DOHH2 (cell line): ENCODE data around the gene SLC25A6.

Experiments used
- H3F3A ChIP-seq: fragments of 200-600 bp; sonication (generic), shearing (Covaris generic); 2 replicates; pipeline ENCODE4 v1.6.0; 2016; ENCODE audit warnings: antibody characterized with exemption, mild to moderate bottlenecking; ENCODE audit not compliant: control insufficient read depth, insufficient read depth
- H3K27ac ChIP-seq: fragments of 200-600 bp; sonication (generic); 2 replicates; pipeline ENCODE4 v1.5.1; 2014; ENCODE audit warnings: low read depth, mild to moderate bottlenecking, low read length, moderate library complexity
- H3K27me3 ChIP-seq: fragments of 200-600 bp; sonication (generic); 2 replicates; pipeline ENCODE4 v1.6.1; 2014; ENCODE audit warnings: mild to moderate bottlenecking, low read length, mixed read lengths; ENCODE audit not compliant: control insufficient read depth
- H3K36me3 ChIP-seq: fragments of 200-600 bp; sonication (generic); 2 replicates; pipeline ENCODE4 v1.6.1; 2014; ENCODE audit warnings: mild to moderate bottlenecking, low read length, moderate library complexity, mixed read lengths; ENCODE audit not compliant: control insufficient read depth
- H3K4me1 ChIP-seq: fragments of 200-600 bp; sonication (generic); 2 replicates; pipeline ENCODE4 v1.6.1; 2014; ENCODE audit warnings: mild to moderate bottlenecking, low read length, mixed read lengths; ENCODE audit not compliant: control insufficient read depth
- H3K4me2 ChIP-seq: fragments of 200-600 bp; sonication (generic); 2 replicates; pipeline ENCODE4 v1.6.0; 2014; ENCODE audit warnings: mild to moderate bottlenecking, low read length, moderate library complexity
- H3K4me3 ChIP-seq: fragments of 200-600 bp; sonication (generic); 2 replicates; pipeline ENCODE4 v1.5.1; 2014; ENCODE audit warnings: mild to moderate bottlenecking, low read length, mixed read lengths
- H3K79me2 ChIP-seq: fragments of 200-600 bp; sonication (generic); 2 replicates; pipeline ENCODE4 v1.6.1; 2014; ENCODE audit warnings: mild to moderate bottlenecking, low read length, mixed read lengths; ENCODE audit not compliant: control insufficient read depth
- H3K9me2 ChIP-seq: fragments of 200-600 bp; sonication (generic); replicated peaks from 2 replicates; pipeline ENCODE4 v1.6.1; 2014; ENCODE audit warnings: mild to moderate bottlenecking, low read length, mixed read lengths; ENCODE audit not compliant: control insufficient read depth
- H3K9me3 ChIP-seq: fragments of 200-600 bp; sonication (generic); 2 replicates; pipeline ENCODE4 v1.6.1; 2014; ENCODE audit warnings: antibody characterized with exemption, low read length, mixed read lengths; ENCODE audit not compliant: control insufficient read depth, insufficient read depth
- H4K20me1 ChIP-seq: fragments of 200-600 bp; sonication (generic); 2 replicates; pipeline ENCODE4 v1.6.0; 2014; ENCODE audit warnings: low read depth, mild to moderate bottlenecking, antibody characterized with exemption, low read length, moderate library complexity; ENCODE audit not compliant: control insufficient read depth, insufficient read depth
- CTCF ChIP-seq: fragments of 200-600 bp; sonication (generic); IDR thresholded peaks from one replicate; pipeline ENCODE4 v1.5.1; 2014; ENCODE audit warnings: antibody characterized with exemption, mild to moderate bottlenecking, low read depth, low read length; ENCODE audit not compliant: poor library complexity, severe bottlenecking
- EZH2phosphoT487 ChIP-seq: fragments of 200-600 bp; sonication (generic); IDR thresholded peaks from 2 replicates; pipeline ENCODE4 v1.6.1; 2017; ENCODE audit warnings: borderline replicate concordance, mild to moderate bottlenecking, antibody characterized with exemption, low read length, moderate library complexity, mixed read lengths

SLC25A6 gene

GRCh38 chrX:1393871-1394615 lies 2.1 kb upstream of the SLC25A6 start:
- H4K20me1 ChIP-seq: peaks cover 23% of the 10 kb centered on the region
- H3K9me2 ChIP-seq: no peaks in the 10 kb centered on the region
- H3K36me3 ChIP-seq: peaks cover 82% of the 10 kb centered on the region
- peak overlapping the region; percentile 99 for H3K4me3 ChIP-seq
- H3K27me3 ChIP-seq: no peaks in the 10 kb centered on the region
- H3F3A ChIP-seq: peaks cover 21% of the 10 kb centered on the region
- H3K4me2 ChIP-seq: peak overlapping the region; percentile 68
- H3K4me1 ChIP-seq: peaks cover 45% of the 10 kb centered on the region
- H3K27ac ChIP-seq: no peak overlapping the region
- peaks cover 75% of the 10 kb centered on the region for H3K79me2 ChIP-seq
- TF ChIP-seq CTCF (no peak), EZH2phosphoT487 (no peak)
- no peaks in the 10 kb centered on the region for H3K9me3 ChIP-seq

DNA sequence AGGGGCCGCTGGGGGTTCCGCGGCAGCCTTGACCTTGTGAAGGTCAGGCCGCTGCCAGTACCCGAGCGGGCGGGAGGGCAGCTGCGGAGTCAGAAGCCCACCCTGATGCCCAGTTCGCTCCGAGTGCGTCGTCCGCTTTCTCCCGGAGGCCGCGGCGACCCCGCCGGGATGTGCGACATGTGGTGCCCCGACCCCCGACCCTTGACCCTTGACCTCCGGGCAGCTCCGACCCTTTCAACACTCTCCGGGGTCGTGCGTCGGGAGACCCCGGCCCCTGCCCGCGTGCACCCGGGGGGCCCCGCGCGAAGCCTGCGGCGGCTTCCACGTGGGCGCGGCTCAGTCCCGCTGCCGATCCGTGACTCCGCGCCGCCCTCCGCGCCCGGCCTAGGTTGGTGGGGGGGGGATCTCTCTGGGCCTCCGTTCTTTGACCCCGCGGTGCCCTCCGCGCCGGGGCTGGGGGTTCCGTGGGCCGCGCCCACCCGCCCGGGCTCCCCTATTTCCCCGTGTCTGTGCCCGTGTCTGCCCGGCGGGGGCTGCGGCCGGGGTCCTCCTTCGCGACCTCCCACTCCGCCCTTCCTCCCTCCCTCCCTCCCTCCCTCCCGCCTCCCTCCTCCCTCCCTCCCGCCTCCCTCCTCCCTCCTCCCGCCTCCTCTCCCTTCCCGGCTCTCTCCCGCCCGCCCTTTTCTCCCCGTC lies 609 bp upstream of the SLC25A6 start:
- peak overlapping the region; percentile 84 for H3K4me2 ChIP-seq
- H3K36me3 ChIP-seq: peaks cover 84% of the 10 kb centered on the region
- H3K9me2 ChIP-seq: no peaks in the 10 kb centered on the region
- H3K79me2 ChIP-seq: peaks cover 89% of the 10 kb centered on the region
- peak overlapping the region; percentile 99 for H3K4me3 ChIP-seq
- TF ChIP-seq CTCF (no peak), EZH2phosphoT487 (no peak)
- peaks cover 45% of the 10 kb centered on the region for H3K4me1 ChIP-seq
- H3F3A ChIP-seq: peaks cover 26% of the 10 kb centered on the region
- H4K20me1 ChIP-seq: peaks cover 26% of the 10 kb centered on the region
- no peaks in the 10 kb centered on the region for H3K27me3 ChIP-seq
- peak overlapping the region; percentile 95 for H3K27ac ChIP-seq
- H3K9me3 ChIP-seq: no peaks in the 10 kb centered on the region

GRCh38 chrX:1391370-1391706 lies 575 bp downstream of the SLC25A6 start:
- TF ChIP-seq CTCF: no peak
- TF ChIP-seq EZH2phosphoT487: no peak
- Histone ChIP-seq H3K9me3 (no peaks in the 10 kb centered on the region), H3K9me2 (no peaks in the 10 kb centered on the region), H3K4me2 (peak overlapping the region; percentile 86), H4K20me1 (peaks cover 35% of the 10 kb centered on the region), H3K4me1 (peaks cover 45% of the 10 kb centered on the region), H3K36me3 (peaks cover 84% of the 10 kb centered on the region), H3K79me2 (peaks cover 88% of the 10 kb centered on the region), H3K27ac (peak overlapping the region; percentile 95), H3K4me3 (peak overlapping the region; percentile 99), H3K27me3 (no peaks in the 10 kb centered on the region), H3F3A (peaks cover 35% of the 10 kb centered on the region)
